Parathyroid adenoma (tissue), 2 donors: ENCODE results near the gene DNAH2.

Experiments used
- H2AFZ ChIP-seq: fragments of 300-600 bp; sonication (generic); one replicate; pipeline ENCODE4 v1.7.0; 2017; ENCODE audit warnings: antibody characterized with exemption, mild to moderate bottlenecking
- H3K27ac ChIP-seq: fragments of 300-600 bp; sonication (generic); one replicate; pipeline ENCODE4 v1.7.0; 2017
- H3K27me3 ChIP-seq: fragments of 300-600 bp; sonication (generic); one replicate; pipeline ENCODE4 v1.7.0; 2017; ENCODE audit warnings: low read length; ENCODE audit not compliant: control insufficient read depth, insufficient read depth
- H3K36me3 ChIP-seq: fragments of 300-600 bp; sonication (generic); one replicate; pipeline ENCODE4 v1.7.0; 2017; ENCODE audit warnings: low read length; ENCODE audit not compliant: control insufficient read depth, insufficient read depth
- H3K4me1 ChIP-seq: fragments of 300-600 bp; sonication (generic); one replicate; pipeline ENCODE4 v1.7.0; 2017; ENCODE audit warnings: control low read depth
- H3K4me2 ChIP-seq: fragments of 300-600 bp; sonication (generic); one replicate; pipeline ENCODE4 v1.7.0; 2017; ENCODE audit warnings: low read length
- H3K4me3 ChIP-seq: fragments of 300-600 bp; sonication (generic); one replicate; pipeline ENCODE4 v1.7.0; 2017; ENCODE audit warnings: low read depth, low read length
- H3K79me2 ChIP-seq: fragments of 300-600 bp; sonication (generic); one replicate; pipeline ENCODE4 v1.7.0; 2017; ENCODE audit warnings: control low read depth
- H3K9ac ChIP-seq: fragments of 300-600 bp; sonication (generic); one replicate; pipeline ENCODE4 v1.7.0; 2017; ENCODE audit warnings: mild to moderate bottlenecking
- H3K9me3 ChIP-seq: fragments of 300-600 bp; sonication (generic); one replicate; pipeline ENCODE4 v1.7.0; 2017; ENCODE audit warnings: low read length; ENCODE audit not compliant: control insufficient read depth
- TF ChIP-seq, protein P1 (sequence below): fragments of 300-600 bp; sonication (generic); IDR thresholded peaks from one replicate; pipeline ENCODE4 v1.7.0; 2017; ENCODE audit warnings: antibody characterized with exemption, mild to moderate bottlenecking
- donor health status: primary hyperparathyroidism.

DNAH2 gene

DNA sequence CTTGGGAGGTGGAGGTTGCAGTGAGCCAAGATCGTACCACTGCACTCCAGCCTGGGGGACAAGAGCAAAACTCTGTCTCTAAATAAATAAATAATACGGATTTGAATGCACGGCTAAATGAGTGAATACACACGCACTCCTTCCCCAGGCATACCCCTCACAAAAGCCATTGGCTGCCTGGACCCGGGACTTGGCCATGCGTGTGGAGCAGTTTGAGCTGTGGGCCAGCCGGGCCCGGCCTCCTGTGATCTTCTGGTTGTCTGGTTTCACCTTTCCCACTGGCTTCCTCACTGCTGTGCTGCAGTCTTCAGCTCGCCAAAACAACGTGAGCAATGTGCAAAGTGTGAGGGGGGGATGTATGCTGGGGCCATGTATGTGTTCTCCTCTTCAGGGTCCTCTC lies 114.9 kb downstream of the DNAH2 start:
- no peak overlapping the region for H3K27ac ChIP-seq
- H3K79me2 ChIP-seq, result peaks cover 7% of the 10 kb centered on the region
- H3K9ac ChIP-seq, result no peak overlapping the region
- H3K4me3 ChIP-seq, result no peak overlapping the region
- H3K4me1 ChIP-seq, result peaks cover 10% of the 10 kb centered on the region
- H3K36me3 ChIP-seq, result no peaks in the 10 kb centered on the region
- no peak overlapping the region for H3K4me2 ChIP-seq
- H3K9me3 ChIP-seq, result no peaks in the 10 kb centered on the region
- TF ChIP-seq, protein P1, sequence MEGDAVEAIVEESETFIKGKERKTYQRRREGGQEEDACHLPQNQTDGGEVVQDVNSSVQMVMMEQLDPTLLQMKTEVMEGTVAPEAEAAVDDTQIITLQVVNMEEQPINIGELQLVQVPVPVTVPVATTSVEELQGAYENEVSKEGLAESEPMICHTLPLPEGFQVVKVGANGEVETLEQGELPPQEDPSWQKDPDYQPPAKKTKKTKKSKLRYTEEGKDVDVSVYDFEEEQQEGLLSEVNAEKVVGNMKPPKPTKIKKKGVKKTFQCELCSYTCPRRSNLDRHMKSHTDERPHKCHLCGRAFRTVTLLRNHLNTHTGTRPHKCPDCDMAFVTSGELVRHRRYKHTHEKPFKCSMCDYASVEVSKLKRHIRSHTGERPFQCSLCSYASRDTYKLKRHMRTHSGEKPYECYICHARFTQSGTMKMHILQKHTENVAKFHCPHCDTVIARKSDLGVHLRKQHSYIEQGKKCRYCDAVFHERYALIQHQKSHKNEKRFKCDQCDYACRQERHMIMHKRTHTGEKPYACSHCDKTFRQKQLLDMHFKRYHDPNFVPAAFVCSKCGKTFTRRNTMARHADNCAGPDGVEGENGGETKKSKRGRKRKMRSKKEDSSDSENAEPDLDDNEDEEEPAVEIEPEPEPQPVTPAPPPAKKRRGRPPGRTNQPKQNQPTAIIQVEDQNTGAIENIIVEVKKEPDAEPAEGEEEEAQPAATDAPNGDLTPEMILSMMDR, result no peak
- H2AFZ ChIP-seq, result no peak overlapping the region
- no peaks in the 10 kb centered on the region for H3K27me3 ChIP-seq

DNA sequence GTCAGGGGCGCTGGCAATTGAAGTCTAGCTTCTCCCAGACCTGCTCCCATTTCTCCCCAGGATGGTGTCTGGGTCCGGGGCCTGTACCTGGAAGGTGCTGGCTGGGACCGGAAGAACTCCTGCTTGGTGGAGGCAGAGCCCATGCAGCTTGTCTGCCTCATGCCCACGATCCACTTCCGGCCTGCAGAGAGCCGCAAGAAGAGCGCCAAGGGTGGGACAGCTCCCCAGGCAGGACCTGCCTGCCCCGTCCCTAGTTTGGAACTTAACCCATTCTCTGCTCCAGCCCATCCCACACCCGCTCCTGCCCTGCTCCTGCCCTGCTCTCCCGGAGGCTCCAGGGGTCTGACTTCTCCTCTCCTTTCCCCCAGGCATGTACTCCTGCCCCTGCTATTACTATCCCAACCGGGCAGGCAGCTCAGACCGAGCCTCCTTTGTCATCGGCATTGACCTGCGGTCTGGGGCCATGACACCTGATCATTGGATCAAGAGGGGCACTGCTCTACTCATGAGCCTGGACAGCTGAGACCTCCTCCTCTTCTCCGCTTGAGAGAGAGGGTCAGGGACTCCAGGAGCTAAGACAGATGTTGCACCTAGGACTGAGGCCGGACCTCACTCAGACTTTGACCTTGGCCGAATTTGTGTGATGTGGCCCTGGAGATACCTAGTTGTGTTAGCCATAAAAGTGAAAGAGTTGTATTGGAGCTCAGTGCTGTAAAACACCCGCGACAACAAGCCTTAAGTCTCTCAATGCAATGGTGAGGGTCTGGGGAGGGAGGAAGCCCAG lies 115.7 kb downstream of the DNAH2 start:
- no peaks in the 10 kb centered on the region for H3K9me3 ChIP-seq
- H3K4me3 ChIP-seq, result peak overlapping the region; percentile 96
- H3K9ac ChIP-seq, result peak overlapping the region; percentile 90

GRCh38 chr17:7833795-7834541 lies 116.4 kb downstream of the DNAH2 start, which contains the start of gene KDM6B:
TSS of gene KDM6B (plus strand) at chr17:7834217. CDS start at chr17:7845555, 11,338 bp downstream.
- peak within 1 kb of the TSS; percentile 99 for H3K27ac ChIP-seq
- peak within 1 kb of the TSS; percentile 98 for H3K4me2 ChIP-seq
- no peaks in the 10 kb centered on the region for H3K27me3 ChIP-seq
- H2AFZ ChIP-seq, result peak within 1 kb of the TSS; percentile 86
- H3K36me3 ChIP-seq, result no peaks in the 10 kb centered on the region
- H3K9ac ChIP-seq, result peak within 1 kb of the TSS; percentile 90
- no peaks in the 10 kb centered on the region for H3K9me3 ChIP-seq
- H3K4me3 ChIP-seq, result peak within 1 kb of the TSS; percentile 96
- H3K4me1 ChIP-seq, result peaks cover 19% of the 10 kb centered on the region
- TF ChIP-seq, protein P1, result peak; percentile 18
- H3K79me2 ChIP-seq, result peaks cover 9% of the 10 kb centered on the region

More for the DNA sequence above, 115.7 kb downstream of the DNAH2 start:
- Histone ChIP-seq H3K4me1 (peaks cover 14% of the 10 kb centered on the region), H3K4me2 (peak overlapping the region; percentile 98), H3K36me3 (no peaks in the 10 kb centered on the region), H3K27ac (peak overlapping the region; percentile 99), H3K79me2 (peaks cover 7% of the 10 kb centered on the region), H3K27me3 (no peaks in the 10 kb centered on the region), H2AFZ (peak overlapping the region; percentile 86)
- TF ChIP-seq, protein P1, result no peak

- peak overlapping the region; percentile 90 for H3K9ac ChIP-seq
- peak overlapping the region; percentile 98 for H3K4me2 ChIP-seq
- H3K4me3 ChIP-seq, result peak overlapping the region; percentile 96
- no peaks in the 10 kb centered on the region for H3K9me3 ChIP-seq
- TF ChIP-seq, protein P1, result no peak
- peaks cover 9% of the 10 kb centered on the region for H3K79me2 ChIP-seq
- peaks cover 23% of the 10 kb centered on the region for H3K4me1 ChIP-seq
- peak overlapping the region; percentile 86 for H2AFZ ChIP-seq
- H3K27me3 ChIP-seq, result no peaks in the 10 kb centered on the region
- peak overlapping the region; percentile 99 for H3K27ac ChIP-seq
- no peaks in the 10 kb centered on the region for H3K36me3 ChIP-seq
Measured at GRCh38 chr17:7834542-7834956, 117.0 kb downstream of the DNAH2 start.
